NCI-H2081 treated with DMSO at 0.1 percent for 48 hours (cell line): ENCODE measurements around the gene TLE5.
"Not testable (repeated sequence)": the region's sequence is repeated elsewhere in the genome, so short reads cannot be mapped to it uniquely, and the experiment has no call there.

ENCODE experiments used
- DNase-seq: peaks from one replicate; lab custom pipeline; 2025; lab: John Stamatoyannopoulos, UW

The TLE5 gene

GRCh38 chr19:3025549-3025886 lies 36.8 kb downstream of the TLE5 start:
- no peak for DNase-seq

- no peak for DNase-seq
Observed at GRCh38 chr19:3024870-3025548, 37.3 kb downstream of the TLE5 start.

GRCh38 chr19:3024509-3024869 lies 37.8 kb downstream of the TLE5 start:
- no peak for DNase-seq

GRCh38 chr19:3020321-3020960 lies 41.9 kb downstream of the TLE5 start:
- DNase-seq: no peak

- DNase-seq: no peak
Observed at GRCh38 chr19:3019211-3019854, 43.0 kb downstream of the TLE5 start.

- DNase-seq: no peak
Observed at GRCh38 chr19:3017923-3018322, 44.4 kb downstream of the TLE5 start.

GRCh38 chr19:3015126-3016057 lies 46.9 kb downstream of the TLE5 start:
- DNase-seq: no peak

GRCh38 chr19:3014135-3014534 lies 48.2 kb downstream of the TLE5 start:
- DNase-seq: no peak

- DNase-seq: no peak
Observed at GRCh38 chr19:3013263-3013725, 49.0 kb downstream of the TLE5 start.

- no peak for DNase-seq
Observed at GRCh38 chr19:3012621-3013262, 49.6 kb downstream of the TLE5 start.

GRCh38 chr19:3012059-3012458 lies 50.2 kb downstream of the TLE5 start:
- not testable (repeated sequence) for DNase-seq

GRCh38 chr19:3010871-3011270 lies 51.4 kb downstream of the TLE5 start:
- no peak for DNase-seq

GRCh38 chr19:3008994-3009393 lies 53.3 kb downstream of the TLE5 start:
- no peak for DNase-seq

- DNase-seq: no peak
Observed at GRCh38 chr19:3007975-3008374, 54.3 kb downstream of the TLE5 start.

GRCh38 chr19:3006075-3006767 lies 56.1 kb downstream of the TLE5 start:
- no peak for DNase-seq

- no peak for DNase-seq
Observed at GRCh38 chr19:3005345-3005744, 57.0 kb downstream of the TLE5 start.

GRCh38 chr19:3004522-3004921 lies 57.8 kb downstream of the TLE5 start:
- DNase-seq: no peak

GRCh38 chr19:3003046-3003445 lies 59.2 kb downstream of the TLE5 start:
- no peak for DNase-seq
